Neural cell (in vitro differentiated cells): ENCODE measurements around the gene NR1D1. TPM values are rescaled to one million over a fixed set of nuclear protein-coding genes. Genes with fewer than 3 reads are reported as not detected.

ENCODE experiments used
- H2AFZ ChIP-seq: fragments of 200-600, 300-800 bp; sonication (generic), shearing (Covaris generic); 2 replicates; pipeline ENCODE4 v1.6.0; 2014; ENCODE audit warnings: low read depth, mild to moderate bottlenecking, antibody characterized with exemption, low read length, moderate library complexity
- H3F3A ChIP-seq: fragments of 200-600 bp; shearing (Covaris generic); 2 replicates; pipeline ENCODE4 v1.6.1; 2016; ENCODE audit warnings: mild to moderate bottlenecking, moderate library complexity, mixed read lengths, antibody characterized with exemption, low read length; ENCODE audit not compliant: insufficient read depth, poor library complexity, severe bottlenecking
- H3K27ac ChIP-seq: fragments of 200-600, 300-800 bp; sonication (generic), shearing (Covaris generic); 2 replicates; pipeline ENCODE4 v1.5.1; 2014; ENCODE audit warnings: mild to moderate bottlenecking, low read length, moderate library complexity
- H3K27me3 ChIP-seq: fragments of 300-800, 200-600 bp; sonication (generic), shearing (Covaris generic); 2 replicates; pipeline ENCODE4 v1.6.0; 2014; ENCODE audit warnings: mild to moderate bottlenecking, low read depth, low read length, moderate library complexity; ENCODE audit not compliant: insufficient read depth
- H3K36me3 ChIP-seq: fragments of 300-800, 200-600 bp; sonication (generic), shearing (Covaris generic); 2 replicates; pipeline ENCODE4 v1.5.1; 2014; ENCODE audit warnings: mild to moderate bottlenecking, antibody characterized with exemption, low read length, moderate library complexity; ENCODE audit not compliant: insufficient read depth
- H3K4me2 ChIP-seq: fragments of 300-800, 200-600 bp; sonication (generic), shearing (Covaris generic); 2 replicates; pipeline ENCODE4 v1.6.0; 2014; ENCODE audit warnings: mild to moderate bottlenecking, low read length
- H3K4me3 ChIP-seq: fragments of 300-800, 200-600 bp; sonication (generic), shearing (Covaris generic); 2 replicates; pipeline ENCODE4 v1.5.1; 2014; ENCODE audit warnings: mild to moderate bottlenecking, low read length, moderate library complexity
- H3K79me2 ChIP-seq: fragments of 200-600 bp; shearing (Covaris generic); replicated peaks from 2 replicates; pipeline ENCODE4 v1.6.0; 2014; ENCODE audit warnings: mild to moderate bottlenecking, low read length, moderate library complexity; ENCODE audit not compliant: insufficient read depth
- H3K9ac ChIP-seq: fragments of 300-800, 200-600 bp; sonication (generic), shearing (Covaris generic); 2 replicates; pipeline ENCODE4 v1.6.1; 2016; ENCODE audit warnings: mild to moderate bottlenecking, low read length, mixed read lengths
- H3K9me2 ChIP-seq: fragments of 200-600 bp; shearing (Covaris generic); 2 replicates; pipeline ENCODE4 v1.6.1; 2016; ENCODE audit warnings: mild to moderate bottlenecking, low read length, mixed read lengths; ENCODE audit not compliant: insufficient read depth
- H3K9me3 ChIP-seq: fragments of 200-600, 300-800 bp; sonication (generic), shearing (Covaris generic); 2 replicates; pipeline ENCODE4 v1.6.1; 2016; ENCODE audit warnings: mild to moderate bottlenecking, mixed run types, low read length, moderate library complexity, mixed read lengths
- H4K20me1 ChIP-seq: fragments of 200-600 bp; shearing (Covaris generic); 2 replicates; pipeline ENCODE4 v1.6.1; 2016; ENCODE audit warnings: mild to moderate bottlenecking, mixed run types; ENCODE audit not compliant: insufficient read depth
- CTCF ChIP-seq: fragments of 450-650 bp; IDR thresholded peaks from 2 replicates; pipeline ENCODE4 v1.5.1; 2014; ENCODE audit warnings: antibody characterized with exemption, mild to moderate bottlenecking, moderate library complexity; ENCODE audit not compliant: poor library complexity, severe bottlenecking
- EP300 ChIP-seq: fragments of 450-650 bp; conservative IDR thresholded peaks from 2 replicates; pipeline ENCODE4 v1.6.1; 2014; ENCODE audit warnings: antibody characterized with exemption, mild to moderate bottlenecking, moderate library complexity; ENCODE audit not compliant: poor library complexity, severe bottlenecking
- EZH2 ChIP-seq: fragments of 200-600, 300-800 bp; shearing (Covaris generic), sonication (generic); IDR thresholded peaks from 2 replicates; pipeline ENCODE4 v1.6.1; 2014; ENCODE audit warnings: antibody characterized with exemption, low read length, borderline replicate concordance, mild to moderate bottlenecking; ENCODE audit not compliant: insufficient read depth, poor library complexity, severe bottlenecking
- MXI1 ChIP-seq: fragments of 450-650 bp; conservative IDR thresholded peaks from 2 replicates; pipeline ENCODE4 v1.6.1; 2014; ENCODE audit warnings: antibody characterized with exemption, mild to moderate bottlenecking; ENCODE audit not compliant: poor library complexity, severe bottlenecking
- POLR2AphosphoS5 ChIP-seq: IDR thresholded peaks from 2 replicates; pipeline ENCODE4 v1.6.1; 2012
- RAD21 ChIP-seq: fragments of 450-650 bp; conservative IDR thresholded peaks from 2 replicates; pipeline ENCODE4 v1.6.1; 2014; ENCODE audit warnings: antibody characterized with exemption, mild to moderate bottlenecking, moderate library complexity
- SMC3 ChIP-seq: fragments of 450-650 bp; conservative IDR thresholded peaks from 2 replicates; pipeline ENCODE4 v1.6.1; 2014; ENCODE audit warnings: antibody characterized with exemption, mild to moderate bottlenecking, moderate library complexity; ENCODE audit not compliant: poor library complexity
- TAF1 ChIP-seq: IDR thresholded peaks from 2 replicates; pipeline ENCODE4 v1.6.1; 2012; ENCODE audit warnings: low read depth
- polyA plus RNA-seq: library from polyadenylated mRNA; depleted of rRNA; stranded (reverse); fragments of >200 nt; gene quantifications from 2 replicates; pipeline ENCODE4 v1.2.3, GENCODE V29; 2014
- TF ChIP-seq, protein P1 (sequence below): IDR thresholded peaks from 2 replicates; pipeline ENCODE4 v1.6.1; 2012; ENCODE audit warnings: borderline replicate concordance

The NR1D1 gene
- polyA plus RNA-seq, 1 donor from 2014 or later, result 0.73 TPM

- Histone ChIP-seq H2AFZ (no peak overlapping the region), H3K9me2 (no peaks in the 10 kb centered on the region), H4K20me1 (no peaks in the 10 kb centered on the region), H3K27ac (no peak overlapping the region), H3K9me3 (no peaks in the 10 kb centered on the region), H3K4me2 (no peak overlapping the region), H3K27me3 (no peaks in the 10 kb centered on the region), H3F3A (no peaks in the 10 kb centered on the region), H3K79me2 (no peaks in the 10 kb centered on the region), H3K9ac (no peak overlapping the region), H3K4me3 (no peak overlapping the region), H3K36me3 (no peaks in the 10 kb centered on the region)
- TF ChIP-seq RAD21 (no peak), SMC3 (no peak), MXI1 (no peak)
Observed at GRCh38 chr17:40087903-40088718, 12.3 kb downstream of the NR1D1 start.

DNA sequence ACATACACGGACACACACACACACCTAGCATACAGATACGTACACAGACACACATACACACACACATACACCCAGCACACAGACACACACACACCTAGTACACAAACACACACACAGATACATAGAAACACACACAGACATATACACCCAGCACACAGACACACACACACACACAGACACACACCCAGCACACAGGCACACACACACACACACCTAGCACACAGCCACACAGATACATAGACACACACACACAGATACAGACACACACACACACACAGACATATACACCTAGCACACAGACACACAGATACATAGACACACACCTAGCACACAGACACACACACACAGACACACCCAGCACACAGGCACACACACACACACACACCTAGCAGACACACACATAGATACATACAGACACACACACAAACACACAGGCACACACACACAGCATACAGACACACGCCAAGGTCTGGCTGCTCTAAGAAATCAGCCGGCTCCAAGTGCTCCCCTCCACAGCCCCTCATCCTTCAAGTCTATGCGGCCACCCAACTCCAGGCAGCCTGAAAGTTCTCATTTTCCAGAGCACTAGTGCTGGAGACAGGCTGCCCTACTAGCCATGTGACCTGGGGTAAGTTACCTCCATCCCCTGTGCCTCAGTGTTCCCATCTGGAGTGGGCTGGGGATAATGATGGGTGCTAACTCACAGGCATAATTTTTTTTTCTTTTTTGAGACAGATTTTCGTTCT is 13.2 kb downstream of the NR1D1 start:
- H3K27me3 ChIP-seq, result no peaks in the 10 kb centered on the region
- H3K4me3 ChIP-seq, result no peak overlapping the region
- H4K20me1 ChIP-seq, result no peaks in the 10 kb centered on the region
- no peak overlapping the region for H3K9ac ChIP-seq
- H3K36me3 ChIP-seq, result no peaks in the 10 kb centered on the region
- TF ChIP-seq SMC3, result no peak
- no peak for TF ChIP-seq TAF1
- no peak for TF ChIP-seq POLR2AphosphoS5
- TF ChIP-seq MXI1, result no peak
- no peak for TF ChIP-seq EZH2
- no peak for TF ChIP-seq CTCF
- no peak for TF ChIP-seq RAD21
- no peak for TF ChIP-seq EP300
- TF ChIP-seq, protein P1, sequence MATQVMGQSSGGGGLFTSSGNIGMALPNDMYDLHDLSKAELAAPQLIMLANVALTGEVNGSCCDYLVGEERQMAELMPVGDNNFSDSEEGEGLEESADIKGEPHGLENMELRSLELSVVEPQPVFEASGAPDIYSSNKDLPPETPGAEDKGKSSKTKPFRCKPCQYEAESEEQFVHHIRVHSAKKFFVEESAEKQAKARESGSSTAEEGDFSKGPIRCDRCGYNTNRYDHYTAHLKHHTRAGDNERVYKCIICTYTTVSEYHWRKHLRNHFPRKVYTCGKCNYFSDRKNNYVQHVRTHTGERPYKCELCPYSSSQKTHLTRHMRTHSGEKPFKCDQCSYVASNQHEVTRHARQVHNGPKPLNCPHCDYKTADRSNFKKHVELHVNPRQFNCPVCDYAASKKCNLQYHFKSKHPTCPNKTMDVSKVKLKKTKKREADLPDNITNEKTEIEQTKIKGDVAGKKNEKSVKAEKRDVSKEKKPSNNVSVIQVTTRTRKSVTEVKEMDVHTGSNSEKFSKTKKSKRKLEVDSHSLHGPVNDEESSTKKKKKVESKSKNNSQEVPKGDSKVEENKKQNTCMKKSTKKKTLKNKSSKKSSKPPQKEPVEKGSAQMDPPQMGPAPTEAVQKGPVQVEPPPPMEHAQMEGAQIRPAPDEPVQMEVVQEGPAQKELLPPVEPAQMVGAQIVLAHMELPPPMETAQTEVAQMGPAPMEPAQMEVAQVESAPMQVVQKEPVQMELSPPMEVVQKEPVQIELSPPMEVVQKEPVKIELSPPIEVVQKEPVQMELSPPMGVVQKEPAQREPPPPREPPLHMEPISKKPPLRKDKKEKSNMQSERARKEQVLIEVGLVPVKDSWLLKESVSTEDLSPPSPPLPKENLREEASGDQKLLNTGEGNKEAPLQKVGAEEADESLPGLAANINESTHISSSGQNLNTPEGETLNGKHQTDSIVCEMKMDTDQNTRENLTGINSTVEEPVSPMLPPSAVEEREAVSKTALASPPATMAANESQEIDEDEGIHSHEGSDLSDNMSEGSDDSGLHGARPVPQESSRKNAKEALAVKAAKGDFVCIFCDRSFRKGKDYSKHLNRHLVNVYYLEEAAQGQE, result no peak
- H3K27ac ChIP-seq, result no peak overlapping the region
- H3K9me3 ChIP-seq, result no peaks in the 10 kb centered on the region
- H3K4me2 ChIP-seq, result no peak overlapping the region
- no peak overlapping the region for H2AFZ ChIP-seq
- no peaks in the 10 kb centered on the region for H3K9me2 ChIP-seq
- no peaks in the 10 kb centered on the region for H3F3A ChIP-seq
- no peaks in the 10 kb centered on the region for H3K79me2 ChIP-seq
